Kidney (tissue), 14 donors: ENCODE measurements around the gene PRKAR2B. TPM values are rescaled to one million over a fixed set of nuclear protein-coding genes. Genes with fewer than 3 reads are reported as not detected.
"Not testable (repeated sequence)": the region's sequence is repeated elsewhere in the genome, so short reads cannot be mapped to it uniquely, and the experiment has no call there.

Experiments used
- DNase-seq, 5 donors: peaks; one replicate each; pipeline ENCODE4 v3.0.0-alpha.2; 2013 to 2020
- FAIRE-seq: peaks from 2 replicates; lab custom pipeline; 2012; peaks lifted over from hg19 to GRCh38; lab: Jason Lieb, UNC
- H3K27ac ChIP-seq, 2 donors: one replicate each; pipeline ENCODE4 v1.7.0; 2013; ENCODE audit warnings: low read depth in 2 of 2, low read length in 2 of 2, inconsistent platforms in 1 of 2
- H3K27me3 ChIP-seq: one replicate; pipeline ENCODE4 v1.7.1; 2013; ENCODE audit warnings: low read length, inconsistent platforms; ENCODE audit not compliant: control insufficient read depth, insufficient read depth
- H3K36me3 ChIP-seq, 3 donors: one replicate each; pipeline versions ENCODE4 v1.7.0 to v1.7.1; 2013; ENCODE audit warnings: low read length in 3 of 3, control low read depth in 1 of 3, inconsistent platforms in 1 of 3; ENCODE audit not compliant: insufficient read depth in 3 of 3, control insufficient read depth in 2 of 3
- H3K4me1 ChIP-seq, 3 donors: one replicate each; pipeline versions ENCODE4 v1.7.0 to v1.7.1; 2013; ENCODE audit warnings: low read length in 3 of 3, inconsistent platforms in 1 of 3, low read depth in 1 of 3; ENCODE audit not compliant: control insufficient read depth in 2 of 3, insufficient read depth in 2 of 3
- H3K4me3 ChIP-seq, 3 donors: one replicate each; pipeline versions ENCODE4 v1.7.0 to v1.8.1; 2013; ENCODE audit warnings: low read length in 3 of 3, control low read depth in 1 of 3, inconsistent platforms in 1 of 3
- H3K9ac ChIP-seq, 3 donors: one replicate each; pipeline versions ENCODE4 v1.7.0 to v1.7.1; 2013; ENCODE audit warnings: low read length in 3 of 3, control low read depth in 1 of 3, inconsistent platforms in 1 of 3
- H3K9me3 ChIP-seq, 3 donors: one replicate each; pipeline versions ENCODE4 v1.7.0 to v1.7.1; 2013; ENCODE audit warnings: low read length in 3 of 3, control low read depth in 1 of 3, inconsistent platforms in 1 of 3; ENCODE audit not compliant: control insufficient read depth in 2 of 3, insufficient read depth in 1 of 3
- CTCF ChIP-seq: IDR thresholded peaks from 3 replicates; pipeline ENCODE4 v1.5.1; 2012; ENCODE audit warnings: mild to moderate bottlenecking, moderate library complexity, borderline replicate concordance; ENCODE audit not compliant: insufficient read depth; ENCODE audit errors: extremely low read depth
- intact Hi-C: fragments of 100-400 bp; cut with DNase I; formaldehyde crosslinking; loops from one replicate; pipeline ENCODE4 v1.11.1; 2022
- polyA plus RNA-seq: library from polyadenylated mRNA; stranded (reverse); fragments of 350-450 nt; fragmentation: Illumina TruSeq; extraction: RNeasy Lipid Tissue Mini Kit (QIAGEN cat#74804); gene quantifications from one replicate; pipeline ENCODE4 v1.2.3, GENCODE V29; 2014; ENCODE audit warnings: low read depth, low replicate concordance; ENCODE audit not compliant: insufficient read depth
- total RNA-seq: library from RNA; stranded (reverse); fragmentation: NEBNext Ultra II Directional; extraction: Animal tissue kit (Norgen Biotek cat#: 25700); gene quantifications from one replicate; pipeline ENCODE4 v1.2.1, GENCODE V29; 2021
- donor health status: control.
- donor health status: control.
- donor health status: control.
- donor health status: control.
- donor health status: control.
- donor health status: DM: yes; HTN: yes; CAD: no.
- donor health status: Normal renal cell carcinoma (clear cell type).

Gene PRKAR2B
- total and polyA plus RNA-seq, 2 donors from 2014 or later: 6.9 to 7.3 TPM

DNA sequence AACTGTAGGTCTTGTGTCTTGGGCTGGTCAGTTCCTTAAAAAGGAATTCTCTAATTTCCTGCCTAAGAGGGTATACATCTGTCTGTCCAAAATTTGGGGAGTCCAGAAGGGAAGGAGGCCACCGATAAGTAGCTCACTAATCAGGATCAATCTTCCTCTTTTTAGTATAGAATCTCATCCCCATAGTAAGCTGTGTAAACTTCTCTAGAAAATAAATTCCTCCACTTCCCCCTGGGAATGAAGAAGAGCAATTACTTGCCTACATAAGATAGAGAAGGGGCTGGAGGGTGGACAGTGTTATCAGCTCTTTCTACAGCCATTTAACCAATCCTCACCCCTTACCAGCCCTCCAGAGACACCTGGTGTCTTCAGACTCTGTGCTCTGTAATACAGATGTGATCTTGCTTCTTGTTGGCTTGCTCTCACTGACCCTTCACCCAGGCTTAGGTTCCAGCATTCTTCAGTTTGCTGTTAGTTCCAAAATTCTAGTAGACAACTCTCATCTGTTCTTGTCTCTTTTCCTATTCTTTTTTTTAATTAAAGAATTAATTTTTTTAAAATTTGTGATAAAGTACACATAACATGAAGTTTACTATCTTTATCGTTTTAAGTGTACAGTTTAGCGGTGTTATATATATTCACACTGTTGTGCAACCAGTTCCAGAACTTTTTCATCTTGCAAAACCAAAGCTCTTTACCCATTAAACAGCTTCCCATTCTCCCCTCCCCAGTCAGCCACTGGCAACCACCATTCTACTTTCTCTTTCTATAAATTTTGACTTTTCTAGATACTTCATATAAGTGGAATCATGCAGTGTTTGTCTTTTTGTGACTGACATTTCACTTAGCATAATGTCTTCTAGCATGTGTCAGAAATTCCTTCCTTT is 6.5 kb upstream of the PRKAR2B start:
- Histone ChIP-seq H3K27me3 (no peaks in the 10 kb centered on the region), H3K27ac (no peak overlapping the region), H3K4me1 (no peaks in the 10 kb centered on the region), H3K9me3 (peaks cover 0 to 3% (median 0%) of the 10 kb centered on the region in 3 donors), H3K4me3 (no peak overlapping the region), H3K36me3 (no peaks in the 10 kb centered on the region), H3K9ac (no peak overlapping the region)
- no peak for DNase-seq
- FAIRE-seq: no peak
- TF ChIP-seq CTCF: no peak
- intact Hi-C loops: no loop called here

DNA sequence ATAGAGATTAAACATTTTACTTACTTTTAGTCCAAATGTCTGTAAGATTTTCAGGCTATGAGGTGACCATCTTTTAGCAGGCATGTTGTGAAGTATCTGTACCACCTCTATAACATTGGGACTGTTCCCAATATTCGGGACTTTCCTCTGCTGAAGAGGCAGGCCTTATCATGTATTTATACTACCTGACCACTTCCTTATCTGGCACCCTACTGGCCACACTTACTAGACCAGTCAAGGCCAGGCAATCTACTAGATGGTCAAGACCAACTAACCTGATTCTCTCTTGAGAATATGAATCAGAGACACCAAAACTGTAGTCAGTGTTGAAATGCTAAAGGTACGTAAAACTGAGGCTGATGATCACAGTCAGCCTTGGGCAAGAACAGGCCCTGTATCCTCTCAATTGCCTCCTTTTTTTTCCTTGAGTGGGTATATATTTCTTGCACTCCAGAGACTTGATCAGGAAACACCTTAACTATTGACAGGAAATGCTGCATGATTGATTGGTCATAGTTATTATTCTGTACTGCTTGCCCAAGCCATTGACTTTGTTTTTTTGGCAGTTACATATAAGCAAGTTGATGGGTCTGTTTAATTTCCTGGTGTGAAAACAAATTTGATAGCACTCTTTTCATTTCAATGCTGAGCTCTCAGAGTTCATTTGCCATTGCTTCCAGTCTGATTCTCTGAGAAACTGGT is 5.2 kb upstream of the PRKAR2B start:
- intact Hi-C loops: no loop called here
- Histone ChIP-seq H3K4me1 (no peaks in the 10 kb centered on the region), H3K9me3 (peaks cover 0 to 3% (median 0%) of the 10 kb centered on the region in 3 donors), H3K27ac (no peak overlapping the region), H3K4me3 (no peak overlapping the region), H3K9ac (no peak overlapping the region), H3K27me3 (no peaks in the 10 kb centered on the region), H3K36me3 (no peaks in the 10 kb centered on the region)
- no peak for TF ChIP-seq CTCF
- FAIRE-seq: no peak
- no peak for DNase-seq

- no peak for FAIRE-seq
- TF ChIP-seq CTCF: no peak
- Histone ChIP-seq H3K27ac (no peak overlapping the region), H3K9ac (no peak overlapping the region), H3K4me3 (no peak overlapping the region), H3K9me3 (peaks cover 0 to 3% (median 0%) of the 10 kb centered on the region in 3 donors), H3K36me3 (no peaks in the 10 kb centered on the region), H3K27me3 (no peaks in the 10 kb centered on the region), H3K4me1 (peaks cover 0 to 5% (median 0%) of the 10 kb centered on the region in 3 donors)
- intact Hi-C loops: no loop called here
- no peak for DNase-seq
Measured at GRCh38 chr7:107041097-107041496, 3.4 kb upstream of the PRKAR2B start.

DNA sequence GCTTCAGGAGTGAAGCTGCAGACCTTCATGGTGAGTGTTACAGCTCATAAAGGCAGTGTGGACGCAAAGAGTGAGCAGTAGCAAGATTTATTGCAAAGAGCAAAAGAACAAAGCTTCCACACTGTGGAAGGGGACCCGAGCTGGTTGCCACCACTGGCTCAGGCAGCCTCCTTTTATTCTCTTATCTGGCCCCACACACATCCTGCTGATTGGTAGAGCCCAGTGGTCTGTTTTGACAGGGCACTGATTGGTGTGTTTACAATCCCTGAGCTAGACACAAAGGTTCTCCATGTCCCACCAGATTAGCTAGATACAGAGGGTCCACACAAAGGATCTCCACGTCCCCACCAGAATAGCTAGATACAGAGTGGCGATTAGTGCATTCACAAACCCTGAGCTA is 2.7 kb upstream of the PRKAR2B start:
- H3K27me3 ChIP-seq, H3K4me1 ChIP-seq, FAIRE-seq, H3K9ac ChIP-seq, H3K36me3 ChIP-seq, intact Hi-C loops, H3K27ac ChIP-seq, H3K9me3 ChIP-seq, H3K4me3 ChIP-seq, DNase-seq: not testable (repeated sequence)

GRCh38 chr7:107042326-107042910 is 2.1 kb upstream of the PRKAR2B start:
- FAIRE-seq, H3K36me3 ChIP-seq, H3K4me1 ChIP-seq, H3K4me3 ChIP-seq, H3K27me3 ChIP-seq, intact Hi-C loops, H3K9me3 ChIP-seq, H3K9ac ChIP-seq, H3K27ac ChIP-seq: not testable (repeated sequence)
- peak in 1 of 5 donors; percentile 69 for DNase-seq
